Left lung (tissue), 10 donors: ENCODE measurements around the gene PRKCE. TPM values are rescaled to one million over a fixed set of nuclear protein-coding genes. Genes with fewer than 3 reads are reported as not detected.

ENCODE experiments used
- ATAC-seq: fragments of 200-7000 bp; cut with Tn5 transposase; one replicate; pipeline ENCODE4 v1.9.1; 2020; ENCODE audit warnings: moderate library complexity
- DNase-seq, 4 donors: peaks; one replicate each; pipeline ENCODE4 v3.0.0-alpha.2; 2013 to 2020
- H3K27ac ChIP-seq, 2 donors: fragments of 200-600 bp; sonication (generic) in 1 of 2; one replicate each; pipeline versions ENCODE4 v1.5.0 to v1.8.0; 2020 to 2021
- H3K27me3 ChIP-seq, 2 donors: fragments of 200-600 bp; sonication (generic) in 1 of 2; one replicate each; pipeline versions ENCODE4 v1.5.0 to v1.8.0; 2020 to 2021
- H3K36me3 ChIP-seq, 2 donors: fragments of 200-600 bp; sonication (generic) in 1 of 2; one replicate each; pipeline versions ENCODE4 v1.5.0 to v1.8.0; 2020 to 2021
- H3K4me1 ChIP-seq, 2 donors: fragments of 200-600 bp; one replicate each; pipeline ENCODE4 v1.8.0; 2021
- H3K4me3 ChIP-seq, 2 donors: fragments of 200-600 bp; sonication (generic) in 1 of 2; one replicate each; pipeline versions ENCODE4 v1.5.0 to v1.8.0; 2020 to 2021; ENCODE audit warnings: mild to moderate bottlenecking in 1 of 2
- H3K9me3 ChIP-seq, 2 donors: fragments of 200-600 bp; sonication (generic) in 1 of 2; one replicate each; pipeline versions ENCODE4 v1.5.0 to v1.8.0; 2020 to 2021
- intact Hi-C, 2 donors: fragments of 100-400 bp; cut with DNase I; formaldehyde crosslinking; loops; one replicate each; pipeline versions ENCODE4 v1.11.2 to v1.14.2; 2022
- polyA plus RNA-seq, 6 donors: library from polyadenylated mRNA; unstranded; fragments of 120-200 nt; gene quantifications; one replicate each; pipeline ENCODE4 v1.2.1, GENCODE V29; 2013; ENCODE audit not compliant: insufficient read length in 6 of 6
- total RNA-seq, 2 donors: library from RNA; stranded (reverse); fragmentation: NEBNext Ultra II Directional; extraction: Animal tissue kit (Norgen Biotek cat#: 25700); gene quantifications; one replicate each; pipeline ENCODE4 v1.2.1, GENCODE V29; 2021
- TF ChIP-seq, protein P1 (sequence below), 2 donors: fragments of 200-600 bp; sonication (generic) in 1 of 2; IDR thresholded peaks; one replicate each; pipeline versions ENCODE4 v1.5.0 to v1.8.0; 2021; ENCODE audit warnings: antibody characterized with exemption in 2 of 2
- donor health status: DM: no; HTN: yes; CAD: no.
- donor health status: DM: no; HTN: no; CAD: no.

PRKCE gene
- total and polyA plus RNA-seq, 8 donors = 12.0 to 56.9 (median 14.7) TPM

DNA sequence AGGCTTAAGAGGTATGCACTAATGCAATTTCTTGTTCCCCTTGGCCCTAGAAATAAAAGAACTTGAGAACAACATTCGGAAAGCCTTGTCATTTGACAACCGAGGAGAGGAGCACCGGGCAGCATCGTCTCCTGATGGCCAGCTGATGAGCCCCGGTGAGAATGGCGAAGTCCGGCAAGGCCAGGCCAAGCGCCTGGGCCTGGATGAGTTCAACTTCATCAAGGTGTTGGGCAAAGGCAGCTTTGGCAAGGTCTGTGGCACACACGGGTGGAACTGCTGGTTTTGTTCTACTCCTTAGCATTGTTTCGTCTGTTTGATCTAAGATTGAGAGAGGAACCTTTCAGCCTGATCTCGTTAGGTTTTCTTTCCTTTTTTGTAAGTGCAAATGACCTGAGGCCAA, 355.9 kb downstream of the PRKCE start:
- H3K27ac ChIP-seq = no peak overlapping the region
- peaks cover 0 to 33% of the 10 kb centered on the region in 2 donors for H3K36me3 ChIP-seq

DNA sequence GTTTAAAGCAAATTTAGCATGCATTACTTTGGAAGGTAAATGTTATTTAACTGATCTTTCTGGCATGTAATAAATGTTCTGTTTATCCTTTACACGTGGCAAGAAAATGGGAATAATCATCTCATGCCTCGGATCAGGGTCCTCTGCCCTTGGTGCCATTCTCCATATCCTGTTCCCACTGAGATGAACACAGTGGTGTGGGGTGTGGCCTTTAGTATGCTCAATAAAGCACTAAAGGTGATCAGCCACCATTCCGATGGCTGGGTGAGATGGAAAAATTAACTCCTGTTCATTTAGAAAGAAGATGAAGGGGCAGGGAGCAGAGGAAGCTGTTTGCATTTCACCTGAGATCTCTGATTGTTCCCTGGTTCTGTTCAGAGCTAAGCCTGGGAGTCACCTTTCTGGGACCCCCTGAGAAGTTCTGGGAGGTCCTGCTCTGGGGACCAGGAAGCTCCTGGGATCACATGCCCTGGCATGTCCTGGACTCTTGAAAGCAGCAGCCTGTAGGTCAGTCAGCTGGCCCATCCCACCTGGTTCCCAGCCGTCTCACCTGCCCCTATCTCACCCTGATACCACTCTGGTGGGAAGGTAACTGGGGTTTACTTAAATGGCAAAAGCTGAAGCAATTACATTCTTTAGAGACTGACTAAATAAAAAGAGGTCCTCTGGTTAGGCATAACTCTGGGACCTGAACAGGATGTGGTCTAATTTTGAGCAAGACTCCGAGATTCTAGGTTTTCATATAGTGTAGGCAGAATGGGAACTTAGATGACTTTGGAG, 356.8 kb downstream of the PRKCE start:
- no peaks in the 10 kb centered on the region for H3K27me3 ChIP-seq
- no peak for DNase-seq
- H3K9me3 ChIP-seq = no peaks in the 10 kb centered on the region
- H3K4me3 ChIP-seq = no peak overlapping the region
- TF ChIP-seq, protein P1, sequence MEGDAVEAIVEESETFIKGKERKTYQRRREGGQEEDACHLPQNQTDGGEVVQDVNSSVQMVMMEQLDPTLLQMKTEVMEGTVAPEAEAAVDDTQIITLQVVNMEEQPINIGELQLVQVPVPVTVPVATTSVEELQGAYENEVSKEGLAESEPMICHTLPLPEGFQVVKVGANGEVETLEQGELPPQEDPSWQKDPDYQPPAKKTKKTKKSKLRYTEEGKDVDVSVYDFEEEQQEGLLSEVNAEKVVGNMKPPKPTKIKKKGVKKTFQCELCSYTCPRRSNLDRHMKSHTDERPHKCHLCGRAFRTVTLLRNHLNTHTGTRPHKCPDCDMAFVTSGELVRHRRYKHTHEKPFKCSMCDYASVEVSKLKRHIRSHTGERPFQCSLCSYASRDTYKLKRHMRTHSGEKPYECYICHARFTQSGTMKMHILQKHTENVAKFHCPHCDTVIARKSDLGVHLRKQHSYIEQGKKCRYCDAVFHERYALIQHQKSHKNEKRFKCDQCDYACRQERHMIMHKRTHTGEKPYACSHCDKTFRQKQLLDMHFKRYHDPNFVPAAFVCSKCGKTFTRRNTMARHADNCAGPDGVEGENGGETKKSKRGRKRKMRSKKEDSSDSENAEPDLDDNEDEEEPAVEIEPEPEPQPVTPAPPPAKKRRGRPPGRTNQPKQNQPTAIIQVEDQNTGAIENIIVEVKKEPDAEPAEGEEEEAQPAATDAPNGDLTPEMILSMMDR (IDR thresholded peaks at IDR 0.05) = no peak
- intact Hi-C loops = no loop called here
- peaks cover 0 to 12% of the 10 kb centered on the region in 2 donors for H3K4me1 ChIP-seq
- peaks cover 0 to 28% of the 10 kb centered on the region in 2 donors for H3K36me3 ChIP-seq
- ATAC-seq = no peak
- no peak overlapping the region for H3K27ac ChIP-seq

More for the DNA sequence above, 355.9 kb downstream of the PRKCE start:
- DNase-seq = no peak
- Histone ChIP-seq H3K4me3 (no peak overlapping the region), H3K9me3 (no peaks in the 10 kb centered on the region), H3K27me3 (no peaks in the 10 kb centered on the region), H3K4me1 (peaks cover 0 to 16% of the 10 kb centered on the region in 2 donors)
- TF ChIP-seq, protein P1 (IDR thresholded peaks at IDR 0.05) = no peak
- ATAC-seq = no peak
- intact Hi-C loops = no loop called here

DNA sequence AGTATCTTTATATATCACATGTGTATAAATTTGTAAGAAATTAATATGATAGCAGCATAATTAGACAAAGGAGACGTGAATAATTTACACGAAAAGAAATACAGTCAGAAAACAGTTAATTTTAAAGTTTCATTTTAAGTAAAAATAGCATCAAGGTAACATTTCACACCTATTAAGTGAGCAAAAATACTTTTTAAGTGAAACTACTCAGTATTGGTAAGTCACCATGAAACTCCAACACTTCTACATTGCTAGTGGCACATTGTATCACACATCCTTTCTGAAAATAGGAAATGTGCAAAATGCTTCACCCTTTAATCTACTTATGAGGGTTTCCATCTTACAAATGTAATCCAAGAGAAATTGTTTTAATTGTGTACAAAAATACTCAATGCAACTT, 357.8 kb downstream of the PRKCE start:
- intact Hi-C loops = no loop called here
- peak overlapping the region in 1 of 2 donors; percentile 24 for H3K27ac ChIP-seq
- no peaks in the 10 kb centered on the region for H3K27me3 ChIP-seq
- H3K9me3 ChIP-seq = no peaks in the 10 kb centered on the region
- ATAC-seq = no peak
- no peak overlapping the region for H3K4me3 ChIP-seq
- TF ChIP-seq, protein P1 (IDR thresholded peaks at IDR 0.05) = no peak
- H3K36me3 ChIP-seq = peaks cover 0 to 28% of the 10 kb centered on the region in 2 donors
- H3K4me1 ChIP-seq = peaks cover 0 to 12% of the 10 kb centered on the region in 2 donors
- no peak for DNase-seq

DNA sequence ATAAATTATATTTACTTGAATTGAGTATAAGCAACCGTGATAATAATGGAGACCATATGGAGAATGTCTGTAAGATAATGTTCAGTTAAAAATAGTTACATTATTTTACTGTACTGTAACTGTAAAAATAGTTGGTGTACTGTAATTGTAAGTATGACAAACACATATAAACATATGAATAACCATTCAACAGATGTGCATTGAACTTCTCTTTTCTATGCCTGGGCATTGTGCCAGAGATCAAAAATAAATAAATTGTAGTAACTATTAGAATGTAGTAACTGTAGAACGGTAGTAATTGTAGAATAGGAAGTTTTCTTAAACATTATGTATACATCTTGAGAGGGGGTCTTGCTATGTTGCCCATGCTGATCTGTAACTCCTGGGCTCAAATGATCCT, 358.3 kb downstream of the PRKCE start:
- H3K27ac ChIP-seq = no peak overlapping the region
- intact Hi-C loops = loop anchor here in 1 of 2 donors (10.0 kb wide), 2 partner anchors 285 to 355 kb away; partner anchors contain the start of gene EPAS1
- TF ChIP-seq, protein P1 (IDR thresholded peaks at IDR 0.05) = no peak
- no peaks in the 10 kb centered on the region for H3K9me3 ChIP-seq
- ATAC-seq (no peak), DNase-seq (peak in 1 of 4 donors; percentile 38)
- no peak overlapping the region for H3K4me3 ChIP-seq
- peaks cover 0 to 12% of the 10 kb centered on the region in 2 donors for H3K4me1 ChIP-seq
- no peaks in the 10 kb centered on the region for H3K27me3 ChIP-seq
- H3K36me3 ChIP-seq = peaks cover 0 to 26% of the 10 kb centered on the region in 2 donors

DNA sequence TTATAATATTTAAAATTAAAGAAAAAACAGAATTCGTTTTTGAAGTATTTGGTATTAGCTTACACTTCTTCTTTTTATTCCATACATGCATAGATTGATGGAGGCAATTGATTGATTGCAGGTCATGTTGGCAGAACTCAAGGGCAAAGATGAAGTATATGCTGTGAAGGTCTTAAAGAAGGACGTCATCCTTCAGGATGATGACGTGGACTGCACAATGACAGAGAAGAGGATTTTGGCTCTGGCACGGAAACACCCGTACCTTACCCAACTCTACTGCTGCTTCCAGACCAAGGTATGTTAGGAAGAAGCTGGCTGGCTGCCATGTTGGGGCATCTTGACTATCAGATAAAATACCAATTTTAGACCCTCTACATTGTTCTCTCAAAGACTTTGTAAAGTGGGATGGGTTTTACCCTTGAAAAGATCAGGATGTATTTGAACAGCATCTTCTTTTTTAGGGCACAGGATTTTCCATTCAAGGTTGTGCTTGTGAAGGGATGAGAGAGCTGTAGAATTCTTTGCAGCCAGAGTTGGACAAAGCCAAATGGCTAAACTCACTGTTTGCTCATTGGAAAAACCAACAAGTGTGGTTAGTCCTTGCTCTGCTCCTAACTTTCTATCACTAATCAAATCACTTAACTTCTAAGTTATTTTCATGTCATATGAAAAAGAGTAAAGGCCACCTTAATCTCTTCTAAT, 358.9 kb downstream of the PRKCE start:
- ATAC-seq (no peak), DNase-seq (no peak)
- TF ChIP-seq, protein P1 (IDR thresholded peaks at IDR 0.05) = no peak
- intact Hi-C loops = loop anchor here in 1 of 2 donors (10.0 kb wide), 2 partner anchors 284 to 354 kb away; partner anchors contain the start of gene EPAS1
- no peaks in the 10 kb centered on the region for H3K9me3 ChIP-seq
- no peak overlapping the region for H3K27ac ChIP-seq
- H3K27me3 ChIP-seq = no peaks in the 10 kb centered on the region
- no peak overlapping the region for H3K4me3 ChIP-seq
- peaks cover 0 to 16% of the 10 kb centered on the region in 2 donors for H3K4me1 ChIP-seq
- peaks cover 0 to 20% of the 10 kb centered on the region in 2 donors for H3K36me3 ChIP-seq
